ENCODE data around the gene HNRNPF. TPM values are rescaled to one million over a fixed set of nuclear protein-coding genes. Genes with fewer than 3 reads are reported as not detected.
"Not testable (repeated sequence)": the region's sequence is repeated elsewhere in the genome, so short reads cannot be mapped to it uniquely, and the experiment has no call there.

The HNRNPF gene
- total and polyA plus RNA-seq, 4 donors, result 64.5 to 150 (median 113) TPM

DNA sequence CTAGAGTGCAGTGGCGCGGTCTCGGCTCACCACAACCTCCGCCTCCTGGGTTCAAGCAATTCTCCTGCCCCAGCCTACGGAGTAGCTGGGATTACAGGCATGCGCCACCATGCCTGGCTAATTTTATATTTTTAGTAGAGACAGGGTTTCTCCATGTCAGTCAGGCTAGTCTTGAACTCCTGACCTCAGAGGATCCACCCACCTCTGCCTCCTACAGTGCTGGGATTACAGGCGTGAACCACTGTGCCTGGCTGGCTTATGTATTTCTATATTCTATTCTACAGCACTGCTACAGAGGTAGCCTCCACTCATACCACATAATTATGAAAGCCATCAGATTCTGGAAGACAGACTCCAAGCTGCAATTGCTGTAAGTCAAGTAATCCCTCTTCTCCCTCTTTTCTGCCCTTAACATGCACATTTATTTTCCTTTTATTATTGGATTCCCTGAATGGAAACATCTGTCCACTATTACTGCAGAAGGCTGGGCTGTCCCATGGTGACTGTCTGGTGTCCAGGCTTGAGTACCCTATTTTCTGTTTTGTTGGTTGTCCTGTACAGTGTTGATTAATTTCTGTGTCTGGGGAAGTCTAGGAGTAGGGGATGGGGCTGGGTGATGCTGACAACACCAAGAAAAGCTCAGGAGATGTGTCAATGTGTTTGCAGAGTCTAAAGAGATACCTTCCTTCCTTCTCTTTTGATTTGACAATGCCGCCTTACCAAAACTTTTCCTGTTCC lies 22.1 kb upstream of the HNRNPF start (continued):
- no peak for TF ChIP-seq CTCF (IDR thresholded peaks at IDR 0.05; ENCODE audit: low read depth, low read length, missing input control)

DNA sequence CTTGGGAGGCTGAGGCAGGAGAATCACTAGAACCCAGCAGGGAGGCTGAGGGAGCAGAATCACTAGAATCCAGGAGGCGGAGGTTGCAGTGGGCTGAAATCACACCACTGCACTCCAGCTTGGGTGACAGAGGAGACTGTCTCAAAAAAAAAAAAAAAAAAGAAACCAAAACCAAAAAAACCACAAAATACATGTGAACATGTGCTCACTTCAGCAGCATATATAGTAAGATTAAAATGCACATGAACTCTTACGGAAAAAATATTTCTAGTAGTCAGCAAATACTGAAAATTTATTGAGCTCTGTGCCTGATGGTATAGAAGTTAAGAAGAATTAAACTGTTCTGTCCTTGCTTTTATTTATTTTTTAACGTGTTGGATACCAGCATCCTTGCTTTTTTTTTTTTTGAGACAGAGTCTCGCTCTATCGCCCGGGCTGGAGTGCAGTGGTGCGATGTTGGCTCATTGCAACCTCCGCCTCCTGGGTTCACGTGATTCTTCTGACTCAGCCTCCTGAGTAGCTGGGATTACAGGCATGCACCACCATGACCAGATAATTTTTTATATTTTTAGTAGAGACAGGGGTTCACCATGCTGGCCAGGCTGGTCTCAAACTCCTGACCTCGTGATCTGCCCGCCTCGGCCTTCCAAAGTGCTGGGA lies 18.3 kb upstream of the HNRNPF start:
- Histone ChIP-seq H3K27ac (ENCODE audit: low read depth in 1 of 2, low read length in 2 of 2) (no peak overlapping the region), H3K36me3 (ENCODE audit: control insufficient read depth in 4 of 4, insufficient read depth in 3 of 4, low read depth in 1 of 4, low read length in 3 of 4) (peaks cover 0 to 1% (median 0%) of the 10 kb centered on the region in 4 donors), H3K9me3 (ENCODE audit: control insufficient read depth in 4 of 4, low read length in 3 of 4) (no peaks in the 10 kb centered on the region), H3K4me1 (ENCODE audit: control insufficient read depth in 4 of 4, insufficient read depth in 4 of 4, low read length in 3 of 4) (no peaks in the 10 kb centered on the region), H3K4me3 (ENCODE audit: low read depth in 1 of 3, low read length in 3 of 3) (no peak overlapping the region), H3K27me3 (ENCODE audit: control insufficient read depth in 4 of 4, insufficient read depth in 4 of 4, low read length in 3 of 4) (no peaks in the 10 kb centered on the region), H3K9ac (ENCODE audit: low read depth in 1 of 2, low read length in 2 of 2) (no peak overlapping the region)
- TF ChIP-seq HNF4A (conservative IDR thresholded peaks at IDR 0.05) (no peak), RAD21 (IDR thresholded peaks at IDR 0.05) (no peak), TAF1 (conservative IDR thresholded peaks at IDR 0.05) (no peak), HNF4G (IDR thresholded peaks at IDR 0.05) (no peak), ATF3 (IDR thresholded peaks at IDR 0.05) (no peak), YY1 (IDR thresholded peaks at IDR 0.05) (no peak), RXRA (IDR thresholded peaks at IDR 0.05) (no peak), SP1 (IDR thresholded peaks at IDR 0.05) (no peak), FOXA1 (IDR thresholded peaks at IDR 0.05) (no peak)
- TF ChIP-seq, protein P1, sequence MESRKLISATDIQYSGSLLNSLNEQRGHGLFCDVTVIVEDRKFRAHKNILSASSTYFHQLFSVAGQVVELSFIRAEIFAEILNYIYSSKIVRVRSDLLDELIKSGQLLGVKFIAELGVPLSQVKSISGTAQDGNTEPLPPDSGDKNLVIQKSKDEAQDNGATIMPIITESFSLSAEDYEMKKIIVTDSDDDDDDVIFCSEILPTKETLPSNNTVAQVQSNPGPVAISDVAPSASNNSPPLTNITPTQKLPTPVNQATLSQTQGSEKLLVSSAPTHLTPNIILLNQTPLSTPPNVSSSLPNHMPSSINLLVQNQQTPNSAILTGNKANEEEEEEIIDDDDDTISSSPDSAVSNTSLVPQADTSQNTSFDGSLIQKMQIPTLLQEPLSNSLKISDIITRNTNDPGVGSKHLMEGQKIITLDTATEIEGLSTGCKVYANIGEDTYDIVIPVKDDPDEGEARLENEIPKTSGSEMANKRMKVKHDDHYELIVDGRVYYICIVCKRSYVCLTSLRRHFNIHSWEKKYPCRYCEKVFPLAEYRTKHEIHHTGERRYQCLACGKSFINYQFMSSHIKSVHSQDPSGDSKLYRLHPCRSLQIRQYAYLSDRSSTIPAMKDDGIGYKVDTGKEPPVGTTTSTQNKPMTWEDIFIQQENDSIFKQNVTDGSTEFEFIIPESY (IDR thresholded peaks at IDR 0.05), result no peak
- TF ChIP-seq, protein P2, sequence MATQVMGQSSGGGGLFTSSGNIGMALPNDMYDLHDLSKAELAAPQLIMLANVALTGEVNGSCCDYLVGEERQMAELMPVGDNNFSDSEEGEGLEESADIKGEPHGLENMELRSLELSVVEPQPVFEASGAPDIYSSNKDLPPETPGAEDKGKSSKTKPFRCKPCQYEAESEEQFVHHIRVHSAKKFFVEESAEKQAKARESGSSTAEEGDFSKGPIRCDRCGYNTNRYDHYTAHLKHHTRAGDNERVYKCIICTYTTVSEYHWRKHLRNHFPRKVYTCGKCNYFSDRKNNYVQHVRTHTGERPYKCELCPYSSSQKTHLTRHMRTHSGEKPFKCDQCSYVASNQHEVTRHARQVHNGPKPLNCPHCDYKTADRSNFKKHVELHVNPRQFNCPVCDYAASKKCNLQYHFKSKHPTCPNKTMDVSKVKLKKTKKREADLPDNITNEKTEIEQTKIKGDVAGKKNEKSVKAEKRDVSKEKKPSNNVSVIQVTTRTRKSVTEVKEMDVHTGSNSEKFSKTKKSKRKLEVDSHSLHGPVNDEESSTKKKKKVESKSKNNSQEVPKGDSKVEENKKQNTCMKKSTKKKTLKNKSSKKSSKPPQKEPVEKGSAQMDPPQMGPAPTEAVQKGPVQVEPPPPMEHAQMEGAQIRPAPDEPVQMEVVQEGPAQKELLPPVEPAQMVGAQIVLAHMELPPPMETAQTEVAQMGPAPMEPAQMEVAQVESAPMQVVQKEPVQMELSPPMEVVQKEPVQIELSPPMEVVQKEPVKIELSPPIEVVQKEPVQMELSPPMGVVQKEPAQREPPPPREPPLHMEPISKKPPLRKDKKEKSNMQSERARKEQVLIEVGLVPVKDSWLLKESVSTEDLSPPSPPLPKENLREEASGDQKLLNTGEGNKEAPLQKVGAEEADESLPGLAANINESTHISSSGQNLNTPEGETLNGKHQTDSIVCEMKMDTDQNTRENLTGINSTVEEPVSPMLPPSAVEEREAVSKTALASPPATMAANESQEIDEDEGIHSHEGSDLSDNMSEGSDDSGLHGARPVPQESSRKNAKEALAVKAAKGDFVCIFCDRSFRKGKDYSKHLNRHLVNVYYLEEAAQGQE (IDR thresholded peaks at IDR 0.05), result no peak
- 90% methylated on average over 12 of the region's 12 CpGs for WGBS
- DNase-seq (ENCODE audit: low spot score), result no peak

GRCh38 chr10:43426476-43426875 lies 17.5 kb upstream of the HNRNPF start:
- not testable (repeated sequence) for H3K27ac ChIP-seq (ENCODE audit: low read depth in 1 of 2, low read length in 2 of 2); H3K9ac ChIP-seq (ENCODE audit: low read depth in 1 of 2, low read length in 2 of 2); H3K9me3 ChIP-seq (ENCODE audit: control insufficient read depth in 4 of 4, low read length in 3 of 4); DNase-seq (ENCODE audit: low spot score); H3K27me3 ChIP-seq (ENCODE audit: control insufficient read depth in 4 of 4, insufficient read depth in 4 of 4, low read length in 3 of 4); H3K36me3 ChIP-seq (ENCODE audit: control insufficient read depth in 4 of 4, insufficient read depth in 3 of 4, low read depth in 1 of 4, low read length in 3 of 4); H3K4me1 ChIP-seq (ENCODE audit: control insufficient read depth in 4 of 4, insufficient read depth in 4 of 4, low read length in 3 of 4); H3K4me3 ChIP-seq (ENCODE audit: low read depth in 1 of 3, low read length in 3 of 3)
- 97% methylated on average over 12 of the region's 12 CpGs for WGBS
